GM23248 (cell line): ENCODE data around the gene RRP1.

Source experiments
- EZH2 ChIP-seq: fragments of 200-600 bp; sonication (generic); IDR thresholded peaks from 2 replicates; pipeline ENCODE4 v1.6.1; 2018; ENCODE audit warnings: antibody characterized with exemption, mild to moderate bottlenecking; ENCODE audit not compliant: insufficient read depth, poor library complexity, severe bottlenecking
- EZH2phosphoT487 ChIP-seq: fragments of 200-600 bp; sonication (generic); IDR thresholded peaks from 2 replicates; pipeline ENCODE4 v1.6.1; 2018; ENCODE audit warnings: antibody characterized with exemption, moderate library complexity, mild to moderate bottlenecking, low read depth; ENCODE audit not compliant: insufficient read depth

DNA sequence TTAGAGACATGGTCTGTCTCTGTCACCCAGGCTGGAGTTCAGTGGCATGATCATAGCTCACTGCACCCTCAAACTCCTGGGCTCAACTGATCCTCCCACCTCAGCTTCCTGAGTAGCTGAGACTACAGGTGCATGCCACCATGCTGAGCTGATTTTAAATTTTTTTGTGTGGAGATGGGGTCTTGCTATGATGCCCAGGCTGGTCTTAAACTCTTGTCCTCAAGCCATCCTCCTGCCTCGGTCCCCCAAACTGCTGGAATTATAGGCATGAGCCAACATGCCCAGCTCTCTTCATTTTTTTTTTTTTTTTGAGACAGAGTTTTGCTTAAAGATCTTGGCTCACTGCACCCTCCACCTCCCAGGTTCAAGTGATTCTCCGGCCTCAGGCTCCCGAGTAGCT, 50.9 kb downstream of the RRP1 start:
- TF ChIP-seq EZH2phosphoT487 (no peak), EZH2 (no peak)
